ENCODE data around the gene LANCL2. TPM values are rescaled to one million over a fixed set of nuclear protein-coding genes. Genes with fewer than 3 reads are reported as not detected.
"Not testable (repeated sequence)": the region's sequence is repeated elsewhere in the genome, so short reads cannot be mapped to it uniquely, and the experiment has no call there.

The LANCL2 gene
- total RNA-seq, 1 donor from 2014 or later, result 18.5 TPM

DNA sequence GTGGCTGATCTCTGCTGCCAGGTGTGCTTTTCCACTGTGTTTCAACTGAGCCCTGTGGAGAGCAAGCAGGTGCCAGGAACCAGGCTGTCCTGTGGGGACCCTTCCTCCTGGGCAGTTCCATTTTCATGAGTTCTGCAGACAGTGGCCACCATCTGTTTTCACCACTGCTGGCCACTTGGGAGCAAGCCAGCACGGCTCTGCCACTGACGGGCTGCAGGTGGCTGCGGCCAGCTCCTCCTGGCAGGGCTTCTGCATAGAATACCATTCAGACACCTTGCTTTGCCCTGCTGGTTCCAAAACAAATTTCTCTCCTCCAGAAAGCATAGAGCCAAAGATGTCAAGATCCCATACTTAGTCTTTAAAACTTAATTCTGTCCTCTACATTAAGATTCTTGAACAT is 48.3 kb downstream of the LANCL2 start:
- no peaks in the 10 kb centered on the region for H3K36me3 ChIP-seq (ENCODE audit: control insufficient read depth, insufficient read depth, low read length)
- no peak for TF ChIP-seq CTCF (IDR thresholded peaks at IDR 0.05; ENCODE audit: insufficient read depth, low read length, poor library complexity, severe bottlenecking)
- H3K4me3 ChIP-seq (ENCODE audit: low read depth, low read length), result no peak overlapping the region
- DNase-seq (ENCODE audit: low read depth), result no peak
- H3K27me3 ChIP-seq (ENCODE audit: control insufficient read depth, insufficient read depth, low read length), result no peaks in the 10 kb centered on the region

- H3K36me3 ChIP-seq (ENCODE audit: control insufficient read depth, insufficient read depth, low read length), result no peaks in the 10 kb centered on the region
- peak; percentile 23 for DNase-seq (ENCODE audit: low read depth)
- no peaks in the 10 kb centered on the region for H3K27me3 ChIP-seq (ENCODE audit: control insufficient read depth, insufficient read depth, low read length)
- H3K4me3 ChIP-seq (ENCODE audit: low read depth, low read length), result no peak overlapping the region
- TF ChIP-seq CTCF (IDR thresholded peaks at IDR 0.05; ENCODE audit: insufficient read depth, low read length, poor library complexity, severe bottlenecking), result peak; percentile 74
Measured at GRCh38 chr7:55415173-55415778, 50.1 kb downstream of the LANCL2 start.

DNA sequence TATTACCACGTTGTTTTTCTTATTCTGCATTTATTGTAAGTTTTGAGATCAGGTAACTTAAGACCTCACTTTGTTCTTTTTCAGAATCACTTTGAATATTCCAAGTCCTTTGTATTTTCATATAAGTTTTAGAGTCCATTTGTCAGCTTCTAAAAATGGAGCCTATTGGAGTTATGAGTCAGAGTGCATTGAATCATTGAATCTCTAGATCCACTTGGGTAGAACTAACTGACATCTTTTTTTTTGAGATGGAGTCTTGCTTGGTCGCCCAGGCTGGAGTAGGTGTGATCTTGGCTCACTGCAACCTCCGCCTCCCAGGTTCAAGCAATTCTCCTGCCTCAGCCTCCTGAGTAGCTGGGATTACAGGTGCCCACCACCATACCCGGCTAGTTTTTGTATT is 52.3 kb downstream of the LANCL2 start:
- not testable (repeated sequence) for H3K4me3 ChIP-seq (ENCODE audit: low read depth, low read length); H3K36me3 ChIP-seq (ENCODE audit: control insufficient read depth, insufficient read depth, low read length); H3K27me3 ChIP-seq (ENCODE audit: control insufficient read depth, insufficient read depth, low read length); DNase-seq (ENCODE audit: low read depth)

- no peak for DNase-seq (ENCODE audit: low read depth)
- TF ChIP-seq CTCF (IDR thresholded peaks at IDR 0.05; ENCODE audit: insufficient read depth, low read length, poor library complexity, severe bottlenecking), result no peak
Measured at GRCh38 chr7:55420530-55420929, 55.4 kb downstream of the LANCL2 start.

GRCh38 chr7:55423277-55423711 is 58.2 kb downstream of the LANCL2 start:
- Histone ChIP-seq H3K27me3 (ENCODE audit: control insufficient read depth, insufficient read depth, low read length) (no peaks in the 10 kb centered on the region), H3K4me3 (ENCODE audit: low read depth, low read length) (no peak overlapping the region), H3K36me3 (ENCODE audit: control insufficient read depth, insufficient read depth, low read length) (no peaks in the 10 kb centered on the region)
- peak; percentile 9 for TF ChIP-seq CTCF (IDR thresholded peaks at IDR 0.05; ENCODE audit: insufficient read depth, low read length, poor library complexity, severe bottlenecking)
- DNase-seq (ENCODE audit: low read depth), result no peak

More at GRCh38 chr7:55420530-55420929, 55.4 kb downstream of the LANCL2 start:
- Histone ChIP-seq H3K27me3 (ENCODE audit: control insufficient read depth, insufficient read depth, low read length) (no peaks in the 10 kb centered on the region), H3K36me3 (ENCODE audit: control insufficient read depth, insufficient read depth, low read length) (no peaks in the 10 kb centered on the region), H3K4me3 (ENCODE audit: low read depth, low read length) (no peak overlapping the region)

DNA sequence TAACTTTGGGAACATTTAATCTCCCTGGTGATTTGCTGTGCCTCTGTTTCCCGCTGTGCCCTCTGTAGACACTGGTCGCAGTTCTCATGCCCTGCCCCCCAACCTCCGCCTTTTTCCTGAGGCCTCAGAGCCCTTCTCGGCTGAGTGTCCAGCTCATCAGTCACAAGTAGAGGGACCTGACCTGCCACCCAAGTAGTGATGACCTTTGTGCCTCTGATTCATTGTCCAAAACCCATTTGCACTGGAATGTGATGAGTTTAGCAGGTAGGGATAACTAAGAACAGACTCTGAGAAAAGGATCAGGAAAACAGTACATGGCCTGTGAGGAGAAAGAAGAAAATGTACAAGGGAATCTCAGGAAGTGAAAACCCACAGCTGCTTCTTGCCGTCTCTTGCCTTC is 58.8 kb downstream of the LANCL2 start:
- no peaks in the 10 kb centered on the region for H3K27me3 ChIP-seq (ENCODE audit: control insufficient read depth, insufficient read depth, low read length)
- TF ChIP-seq CTCF (IDR thresholded peaks at IDR 0.05; ENCODE audit: insufficient read depth, low read length, poor library complexity, severe bottlenecking), result no peak
- no peak overlapping the region for H3K4me3 ChIP-seq (ENCODE audit: low read depth, low read length)
- no peaks in the 10 kb centered on the region for H3K36me3 ChIP-seq (ENCODE audit: control insufficient read depth, insufficient read depth, low read length)
- no peak for DNase-seq (ENCODE audit: low read depth)

All from kidney epithelial cell (primary cell).